COLO668 (cell line): ENCODE data around the gene NACC2.
"Not testable (repeated sequence)": the region's sequence is repeated elsewhere in the genome, so short reads cannot be mapped to it uniquely, and the experiment has no call there.

Experiments
- DNase-seq: peaks from one replicate; lab custom pipeline; 2025; ENCODE audit not compliant: unreplicated experiment; lab: John Stamatoyannopoulos, UW

The NACC2 gene

GRCh38 chr9:136026943-136027289 lies 68.2 kb downstream of the NACC2 start:
- not testable (repeated sequence) for DNase-seq

- no peak for DNase-seq
Observed at GRCh38 chr9:136026266-136026942, 68.7 kb downstream of the NACC2 start.

GRCh38 chr9:136025481-136025880 lies 69.6 kb downstream of the NACC2 start:
- no peak for DNase-seq

- no peak for DNase-seq
Observed at GRCh38 chr9:136024696-136025316, 70.3 kb downstream of the NACC2 start.

- no peak for DNase-seq
Observed at GRCh38 chr9:136024286-136024685, 70.8 kb downstream of the NACC2 start.

- DNase-seq: no peak
Observed at GRCh38 chr9:136023410-136024225, 71.5 kb downstream of the NACC2 start.

- DNase-seq: no peak
Observed at GRCh38 chr9:136022731-136023409, 72.2 kb downstream of the NACC2 start.

GRCh38 chr9:136021872-136022681 lies 73.0 kb downstream of the NACC2 start:
- DNase-seq: no peak

- no peak for DNase-seq
Observed at GRCh38 chr9:136021171-136021871, 73.8 kb downstream of the NACC2 start.

GRCh38 chr9:136020671-136021070 lies 74.4 kb downstream of the NACC2 start:
- no peak for DNase-seq

- no peak for DNase-seq
Observed at GRCh38 chr9:136020206-136020605, 74.9 kb downstream of the NACC2 start.

GRCh38 chr9:136019681-136020060 lies 75.4 kb downstream of the NACC2 start:
- no peak for DNase-seq

- no peak for DNase-seq
Observed at GRCh38 chr9:136019041-136019680, 75.9 kb downstream of the NACC2 start.

GRCh38 chr9:136018257-136019031 lies 76.6 kb downstream of the NACC2 start:
- no peak for DNase-seq

GRCh38 chr9:136017289-136018190 lies 77.5 kb downstream of the NACC2 start:
- DNase-seq: no peak

GRCh38 chr9:136016572-136017288 lies 78.4 kb downstream of the NACC2 start:
- no peak for DNase-seq
